Esophagus squamous epithelium (tissue), 5 donors: Measurements from ENCODE around the gene CDH13. TPM values are rescaled to one million over a fixed set of nuclear protein-coding genes. Genes with fewer than 3 reads are reported as not detected.

Experiments used
- DNase-seq: peaks from one replicate; lab custom pipeline; 2025; lab: John Stamatoyannopoulos, UW
- H3K27ac ChIP-seq, 4 donors: fragments of 200-600 bp; sonication (generic); one replicate each; pipeline ENCODE4 v1.5.1; 2016 to 2019; ENCODE audit warnings: mild to moderate bottlenecking in 1 of 4
- H3K27me3 ChIP-seq, 4 donors: fragments of 200-600 bp; sonication (generic); 1 replicate in 3 of 4; 2 replicates in 1 of 4; pipeline versions ENCODE4 v1.5.1 to v1.6.0; 2017 to 2021; ENCODE audit warnings: antibody characterized with exemption in 1 of 4
- H3K36me3 ChIP-seq, 3 donors: fragments of 200-600 bp; sonication (generic); one replicate each; pipeline ENCODE4 v1.5.1; 2016 to 2019
- H3K4me1 ChIP-seq, 3 donors: fragments of 200-600 bp; sonication (generic); one replicate each; pipeline ENCODE4 v1.5.1; 2017 to 2019
- H3K4me3 ChIP-seq, 4 donors: fragments of 200-600 bp; sonication (generic); 1 replicate in 3 of 4; 2 replicates in 1 of 4; pipeline ENCODE4 v1.5.1; 2016 to 2019; ENCODE audit warnings: mild to moderate bottlenecking in 2 of 4, moderate library complexity in 1 of 4
- H3K9me3 ChIP-seq, 3 donors: fragments of 200-600 bp; sonication (generic); one replicate each; pipeline ENCODE4 v1.5.1; 2016 to 2019
- POLR2A ChIP-seq, 4 donors: fragments of 450-650 bp; IDR thresholded peaks; one replicate each; pipeline ENCODE4 v1.6.1; 2017; ENCODE audit warnings: antibody characterized with exemption in 4 of 4, mild to moderate bottlenecking in 4 of 4, moderate library complexity in 3 of 4
- WGBS, 2 donors: methylation state at CpG; one replicate each; pipeline ENCODE4 v1.1.5; 2018; 5-methylcytosine and 5-hydroxymethylcytosine counted together
- intact Hi-C: fragments of 100-400 bp; cut with DNase I; formaldehyde crosslinking; loops from one replicate; pipeline ENCODE4 v1.15.0; 2022
- total RNA-seq, 4 donors: library from RNA; depleted of rRNA; stranded (reverse); fragments of >200 nt; gene quantifications; one replicate each; pipeline ENCODE4 v1.1.0, GENCODE V29; 2016
- TF ChIP-seq, protein P1 (sequence below), 6 experiments: fragments of 450-650 bp in 4 of 6; fragments of 200-600 bp in 2 of 6; sonication (generic) in 2 of 6; IDR thresholded peaks; one replicate each; pipeline ENCODE4 v1.5.1; 2016 to 2019; ENCODE audit warnings: antibody characterized with exemption in 6 of 6, mild to moderate bottlenecking in 4 of 6, moderate library complexity in 4 of 6
- donor health status: DM: yes; HTN: yes; CAD: no.

The CDH13 gene
- total RNA-seq, 4 donors from 2014 or later = 6.9 to 31.9 (median 21.1) TPM

DNA sequence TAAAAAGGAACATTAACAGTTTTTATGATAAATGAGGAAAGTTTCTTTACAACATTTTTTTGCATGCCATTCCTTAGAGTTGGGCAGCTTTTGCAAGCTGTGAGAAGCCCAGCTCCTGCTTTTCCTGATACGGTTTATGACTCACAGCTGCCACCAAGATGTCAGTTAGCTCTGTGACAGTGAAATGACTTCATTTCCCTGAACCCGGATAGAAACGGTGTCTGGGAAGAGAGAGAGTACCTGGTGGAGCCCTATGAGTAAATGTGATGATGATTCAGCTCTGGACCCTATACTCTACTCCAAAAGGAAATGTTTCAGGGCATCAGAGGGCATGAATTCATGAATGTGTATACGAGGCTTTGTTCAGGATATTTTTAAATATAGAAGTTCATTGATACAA, 814.7 kb downstream of the CDH13 start:
- WGBS, 2 donors = 12 to 25% methylated on average over 4 of the region's 4 CpGs
- H3K4me1 ChIP-seq = no peaks in the 10 kb centered on the region
- intact Hi-C loops = no loop called here
- no peaks in the 10 kb centered on the region for H3K9me3 ChIP-seq
- H3K27ac ChIP-seq = no peak overlapping the region
- no peaks in the 10 kb centered on the region for H3K36me3 ChIP-seq
- no peaks in the 10 kb centered on the region for H3K27me3 ChIP-seq
- no peak for DNase-seq
- TF ChIP-seq POLR2A (IDR thresholded peaks at IDR 0.05) = no peak
- TF ChIP-seq, protein P1, sequence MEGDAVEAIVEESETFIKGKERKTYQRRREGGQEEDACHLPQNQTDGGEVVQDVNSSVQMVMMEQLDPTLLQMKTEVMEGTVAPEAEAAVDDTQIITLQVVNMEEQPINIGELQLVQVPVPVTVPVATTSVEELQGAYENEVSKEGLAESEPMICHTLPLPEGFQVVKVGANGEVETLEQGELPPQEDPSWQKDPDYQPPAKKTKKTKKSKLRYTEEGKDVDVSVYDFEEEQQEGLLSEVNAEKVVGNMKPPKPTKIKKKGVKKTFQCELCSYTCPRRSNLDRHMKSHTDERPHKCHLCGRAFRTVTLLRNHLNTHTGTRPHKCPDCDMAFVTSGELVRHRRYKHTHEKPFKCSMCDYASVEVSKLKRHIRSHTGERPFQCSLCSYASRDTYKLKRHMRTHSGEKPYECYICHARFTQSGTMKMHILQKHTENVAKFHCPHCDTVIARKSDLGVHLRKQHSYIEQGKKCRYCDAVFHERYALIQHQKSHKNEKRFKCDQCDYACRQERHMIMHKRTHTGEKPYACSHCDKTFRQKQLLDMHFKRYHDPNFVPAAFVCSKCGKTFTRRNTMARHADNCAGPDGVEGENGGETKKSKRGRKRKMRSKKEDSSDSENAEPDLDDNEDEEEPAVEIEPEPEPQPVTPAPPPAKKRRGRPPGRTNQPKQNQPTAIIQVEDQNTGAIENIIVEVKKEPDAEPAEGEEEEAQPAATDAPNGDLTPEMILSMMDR (IDR thresholded peaks at IDR 0.05) = no peak
- no peak overlapping the region for H3K4me3 ChIP-seq

DNA sequence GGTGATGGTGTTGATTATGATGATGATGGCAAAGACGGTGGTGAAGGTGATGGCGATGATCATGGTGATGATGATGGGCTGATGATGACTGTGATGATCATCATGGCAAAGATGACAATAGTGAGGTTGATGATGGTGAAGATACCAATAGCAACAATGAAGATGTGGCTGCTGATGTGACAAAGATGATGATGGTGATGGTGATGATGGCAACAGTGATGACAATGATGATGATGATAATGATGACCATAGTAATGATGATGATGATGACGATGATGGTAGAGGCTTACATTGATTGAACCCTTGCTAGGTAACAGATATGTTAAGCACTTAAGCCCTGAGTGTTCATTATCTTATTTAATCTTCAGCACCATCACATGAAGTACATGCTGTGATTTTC, 817.2 kb downstream of the CDH13 start:
- Histone ChIP-seq H3K36me3 (no peaks in the 10 kb centered on the region), H3K27me3 (no peaks in the 10 kb centered on the region), H3K4me1 (no peaks in the 10 kb centered on the region), H3K27ac (no peak overlapping the region), H3K4me3 (no peak overlapping the region), H3K9me3 (no peaks in the 10 kb centered on the region)
- TF ChIP-seq, protein P1 (IDR thresholded peaks at IDR 0.05) = no peak
- no peak for TF ChIP-seq POLR2A (IDR thresholded peaks at IDR 0.05)
- intact Hi-C loops = no loop called here
- DNase-seq = no peak
- WGBS, 2 donors = 67 to 85% methylated on average over 3 of the region's 3 CpGs

DNA sequence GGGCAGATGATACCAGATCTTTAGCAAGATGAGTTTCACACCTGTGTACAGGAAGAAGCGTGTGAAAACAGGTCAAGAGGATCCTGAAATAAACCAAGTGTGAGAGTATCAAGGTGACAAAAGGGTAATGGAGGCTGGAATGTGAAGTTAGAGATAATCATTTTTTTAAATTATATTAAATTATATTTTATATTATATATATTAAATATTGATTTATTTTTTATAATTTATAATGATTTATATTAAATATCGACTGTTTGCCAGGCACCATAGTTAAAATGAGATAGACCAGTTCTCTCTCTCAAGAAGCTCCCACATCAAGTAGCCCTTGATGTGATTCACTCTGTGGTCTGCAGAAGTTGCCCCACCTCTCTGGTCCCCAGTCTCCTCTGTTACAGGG, 820.8 kb downstream of the CDH13 start:
- DNase-seq = no peak
- WGBS, 2 donors = 51 to 61% methylated on average over 2 of the region's 2 CpGs
- Histone ChIP-seq H3K36me3 (no peaks in the 10 kb centered on the region), H3K9me3 (no peaks in the 10 kb centered on the region), H3K27me3 (no peaks in the 10 kb centered on the region), H3K27ac (no peak overlapping the region), H3K4me3 (no peak overlapping the region), H3K4me1 (no peaks in the 10 kb centered on the region)
- intact Hi-C loops = no loop called here
- no peak for TF ChIP-seq POLR2A (IDR thresholded peaks at IDR 0.05)
- TF ChIP-seq, protein P1 (IDR thresholded peaks at IDR 0.05) = no peak

DNA sequence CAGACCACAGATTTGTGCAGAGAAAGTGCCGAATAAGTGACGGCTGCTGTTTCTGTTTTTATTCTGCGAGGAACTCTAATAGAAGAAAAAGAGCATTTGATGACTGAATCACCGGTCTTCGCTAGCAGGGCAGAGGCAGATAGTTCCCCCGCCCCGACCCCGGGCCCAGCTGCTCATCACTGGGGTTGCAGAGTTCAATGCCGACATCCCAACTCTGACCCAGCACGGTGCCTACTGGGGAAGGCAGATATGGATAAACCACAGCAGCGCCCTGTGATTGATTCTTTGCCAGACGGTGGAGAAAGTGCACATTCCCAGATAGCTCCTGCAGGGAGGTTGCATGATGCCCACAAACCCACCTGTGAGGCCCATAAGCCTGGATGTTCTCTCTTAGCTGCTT, 823.1 kb downstream of the CDH13 start:
- no peak for DNase-seq
- 85 to 90% methylated on average over 10 of the region's 12 CpGs for WGBS, 2 donors
- Histone ChIP-seq H3K9me3 (no peaks in the 10 kb centered on the region), H3K4me3 (no peak overlapping the region), H3K27ac (no peak overlapping the region), H3K4me1 (no peaks in the 10 kb centered on the region), H3K36me3 (no peaks in the 10 kb centered on the region), H3K27me3 (no peaks in the 10 kb centered on the region)
- intact Hi-C loops = no loop called here
- TF ChIP-seq, protein P1 (IDR thresholded peaks at IDR 0.05) = no peak
- TF ChIP-seq POLR2A (IDR thresholded peaks at IDR 0.05) = no peak

DNA sequence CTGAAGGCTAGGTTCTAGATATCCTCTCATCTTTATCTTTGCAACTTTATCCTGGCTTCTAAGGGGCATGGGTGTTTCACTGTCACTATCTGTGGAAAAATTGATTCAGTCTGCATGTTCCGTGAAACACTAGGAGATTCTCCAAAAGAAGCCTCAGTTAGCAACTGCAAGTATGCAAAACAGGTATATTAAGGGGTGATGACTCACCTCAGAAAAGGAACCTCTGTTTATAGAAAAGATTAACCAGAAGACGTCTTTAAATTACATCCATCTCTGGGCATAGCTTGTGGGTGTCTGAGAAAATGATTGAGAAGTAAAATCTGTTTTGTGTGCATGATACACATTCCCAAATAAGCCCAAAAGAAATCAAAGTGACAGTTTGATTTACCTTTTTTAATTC, 827.2 kb downstream of the CDH13 start:
- DNase-seq = no peak
- no peak overlapping the region for H3K27ac ChIP-seq
- H3K36me3 ChIP-seq = no peaks in the 10 kb centered on the region
- H3K4me1 ChIP-seq = no peaks in the 10 kb centered on the region
- intact Hi-C loops = no loop called here
- TF ChIP-seq, protein P1 (IDR thresholded peaks at IDR 0.05) = no peak
- no peaks in the 10 kb centered on the region for H3K9me3 ChIP-seq
- peaks cover 0 to 9% (median 0%) of the 10 kb centered on the region in 4 donors for H3K27me3 ChIP-seq
- H3K4me3 ChIP-seq = no peak overlapping the region
- 24 to 34% methylated on average over 2 of the region's 2 CpGs for WGBS, 2 donors
